GM23338 (cell line): ENCODE data around the gene CACNA2D4.

Source experiments
- CREB1 ChIP-seq: fragments of 250-450 bp; sonication (Bioruptor Pico); IDR thresholded peaks from 2 replicates; pipeline ENCODE4 v1.5.0; 2020; ENCODE audit warnings: low read depth, mild to moderate bottlenecking, moderate library complexity
- CTCF ChIP-seq, 2 experiments: fragments of 200-600 bp in 1 of 2; sonication (generic) in 1 of 2; conservative IDR thresholded peaks; 2 replicates each; pipeline versions ENCODE4 v1.5.1 to v1.6.1; 2016 to 2017; ENCODE audit warnings: antibody characterized with exemption in 2 of 2, low read depth in 2 of 2, mild to moderate bottlenecking in 2 of 2, moderate library complexity in 1 of 2
- EZH2 ChIP-seq: fragments of 200-600 bp; sonication (generic); IDR thresholded peaks from one replicate; pipeline ENCODE4 v1.8.0; 2017; ENCODE audit warnings: antibody characterized with exemption, mild to moderate bottlenecking, low read depth; ENCODE audit not compliant: unreplicated experiment
- EZH2phosphoT487 ChIP-seq: fragments of 200-600 bp; sonication (generic); IDR thresholded peaks from one replicate; pipeline ENCODE4 v1.8.1; 2018; ENCODE audit warnings: antibody characterized with exemption; ENCODE audit not compliant: unreplicated experiment
- JUNB ChIP-seq: IDR thresholded peaks from one replicate; pipeline ENCODE4 v1.6.1; 2016; ENCODE audit warnings: antibody characterized with exemption; ENCODE audit not compliant: unreplicated experiment
- NANOG ChIP-seq: IDR thresholded peaks from 2 replicates; pipeline ENCODE4 v1.6.1; 2016; ENCODE audit warnings: antibody characterized with exemption, borderline replicate concordance
- POLR2AphosphoS5 ChIP-seq: IDR thresholded peaks from 2 replicates; pipeline ENCODE4 v1.6.1; 2016; ENCODE audit warnings: antibody characterized with exemption, low read depth
- REST ChIP-seq: IDR thresholded peaks from one replicate; pipeline ENCODE4 v1.6.1; 2018; ENCODE audit warnings: antibody characterized with exemption; ENCODE audit not compliant: unreplicated experiment
- STAT1 ChIP-seq: IDR thresholded peaks from one replicate; pipeline ENCODE4 v1.6.1; 2016; ENCODE audit warnings: antibody characterized with exemption; ENCODE audit not compliant: unreplicated experiment
- ZNF114 ChIP-seq: fragments of 250-450 bp; sonication (Bioruptor Pico); IDR thresholded peaks from 2 replicates; pipeline ENCODE4 v1.5.0; 2020; ENCODE audit warnings: mild to moderate bottlenecking, moderate library complexity
- ZNF331 ChIP-seq: fragments of 250-450 bp; sonication (Bioruptor Pico); IDR thresholded peaks from 2 replicates; pipeline ENCODE4 v1.5.0; 2020; ENCODE audit warnings: low read depth, mild to moderate bottlenecking, moderate library complexity
- TF ChIP-seq, protein P1 (sequence below): IDR thresholded peaks from 2 replicates; pipeline ENCODE4 v1.6.1; 2016; ENCODE audit warnings: antibody characterized with exemption

DNA sequence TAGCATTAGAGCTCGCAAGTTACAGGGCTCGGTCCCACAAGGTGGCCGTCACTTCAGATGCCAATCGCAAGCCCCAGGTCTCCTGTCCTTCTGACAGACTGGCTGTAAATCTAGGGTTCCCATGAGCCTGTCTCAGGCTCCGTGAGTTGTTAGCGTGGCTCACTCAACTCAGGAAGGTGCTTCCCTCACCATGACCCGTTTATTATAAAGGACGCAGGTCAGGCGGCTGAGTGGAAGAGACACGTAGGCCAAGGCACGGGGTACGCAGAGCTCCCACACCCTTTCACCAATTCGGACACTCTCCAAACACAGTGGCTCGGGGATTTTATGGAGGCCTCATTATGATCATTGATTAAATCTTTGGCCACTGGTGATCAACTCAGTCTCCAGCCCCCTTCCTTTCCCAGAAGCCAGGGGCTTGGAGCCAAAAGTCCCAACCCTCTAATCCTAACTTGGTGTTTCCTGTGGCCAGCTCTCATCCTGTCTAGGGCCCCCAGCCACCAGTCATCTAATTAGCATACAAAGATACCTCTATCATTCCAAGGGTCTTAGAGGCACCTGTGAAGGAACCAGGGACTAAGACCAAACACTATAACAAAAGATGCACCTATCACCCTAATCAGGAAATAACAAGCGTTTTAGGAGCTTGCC, 123.9 kb downstream of the CACNA2D4 start:
- TF ChIP-seq CTCF (conservative IDR thresholded peaks at IDR 0.05; ENCODE audit: low read depth in 2 of 2) = no peak
- TF ChIP-seq EZH2 = no peak
- no peak for TF ChIP-seq JUNB
- no peak for TF ChIP-seq REST
- no peak for TF ChIP-seq POLR2AphosphoS5
- no peak for TF ChIP-seq ZNF114 (CRISPR knock-in tag)
- TF ChIP-seq CREB1 (CRISPR knock-in tag) = no peak
- no peak for TF ChIP-seq EZH2phosphoT487
- no peak for TF ChIP-seq ZNF331 (CRISPR knock-in tag)
- TF ChIP-seq, protein P1, sequence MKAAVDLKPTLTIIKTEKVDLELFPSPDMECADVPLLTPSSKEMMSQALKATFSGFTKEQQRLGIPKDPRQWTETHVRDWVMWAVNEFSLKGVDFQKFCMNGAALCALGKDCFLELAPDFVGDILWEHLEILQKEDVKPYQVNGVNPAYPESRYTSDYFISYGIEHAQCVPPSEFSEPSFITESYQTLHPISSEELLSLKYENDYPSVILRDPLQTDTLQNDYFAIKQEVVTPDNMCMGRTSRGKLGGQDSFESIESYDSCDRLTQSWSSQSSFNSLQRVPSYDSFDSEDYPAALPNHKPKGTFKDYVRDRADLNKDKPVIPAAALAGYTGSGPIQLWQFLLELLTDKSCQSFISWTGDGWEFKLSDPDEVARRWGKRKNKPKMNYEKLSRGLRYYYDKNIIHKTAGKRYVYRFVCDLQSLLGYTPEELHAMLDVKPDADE = no peak
- no peak for TF ChIP-seq STAT1
- TF ChIP-seq NANOG = no peak
